HG03108 (cell line): ENCODE measurements around the gene TBC1D3I.
"Not testable (repeated sequence)": the region's sequence is repeated elsewhere in the genome, so short reads cannot be mapped to it uniquely, and the experiment has no call there.

Experiments used
- ATAC-seq: cut with Tn5 transposase; IDR thresholded peaks from one replicate; pipeline ENCODE4 v1.9.1; 2021; ENCODE audit warnings: moderate library complexity; ENCODE audit not compliant: unreplicated experiment

TBC1D3I gene

DNA sequence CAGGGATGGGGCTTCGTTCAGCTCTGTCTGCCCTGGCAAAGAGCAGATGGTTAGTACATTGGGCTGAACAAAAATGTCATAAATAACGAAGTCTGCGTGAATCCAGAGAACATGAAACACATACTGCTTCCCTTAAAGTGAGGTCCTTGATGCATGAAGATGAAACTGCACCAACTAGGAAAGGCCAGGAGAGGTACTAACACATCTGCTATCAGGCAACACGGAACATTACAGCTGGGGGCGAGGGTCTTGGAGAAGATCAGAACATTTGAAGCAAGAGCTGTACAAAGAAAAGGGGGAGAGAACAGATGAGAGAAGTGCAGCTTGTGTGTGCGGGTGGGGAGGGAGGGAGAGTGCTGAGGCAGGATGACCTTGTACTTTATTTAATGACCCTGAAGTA lies 57.0 kb downstream of the TBC1D3I start:
- not testable (repeated sequence) for ATAC-seq

DNA sequence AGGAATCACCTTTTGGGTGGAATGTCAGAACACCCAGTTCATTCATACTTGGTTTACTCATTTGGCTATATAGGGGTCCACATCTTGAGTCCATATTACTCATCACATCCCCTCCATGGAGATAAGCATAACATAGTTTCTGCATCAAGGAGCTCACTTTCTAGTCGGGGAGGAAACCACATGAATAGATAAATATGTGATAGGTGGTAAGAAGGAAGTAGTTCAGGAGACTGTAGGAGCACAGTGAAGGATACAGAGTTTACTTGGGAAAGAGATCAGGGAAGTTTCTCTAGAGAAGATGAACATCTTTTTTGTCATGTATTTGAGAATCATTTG lies 57.9 kb downstream of the TBC1D3I start:
- ATAC-seq, result not testable (repeated sequence)

GRCh38 chr17:36205637-36206485 lies 58.5 kb downstream of the TBC1D3I start:
- ATAC-seq, result peak; percentile 32

- ATAC-seq, result no peak
These were observed 59.5 kb downstream of the TBC1D3I start for GRCh38 chr17:36204724-36205500.
